HG03442 (cell line): Measurements from ENCODE around the gene CCDC59.
A peak's percentile ranks its signal among the peaks of the same experiment; 100 is the strongest.
"Not testable (repeated sequence)": the region's sequence is repeated elsewhere in the genome, so short reads cannot be mapped to it uniquely, and the experiment has no call there.

Experiments used
- ATAC-seq: cut with Tn5 transposase; IDR thresholded peaks from one replicate; pipeline ENCODE4 v1.9.1; 2021; ENCODE audit warnings: mild to moderate bottlenecking, moderate library complexity; ENCODE audit not compliant: unreplicated experiment

CCDC59 gene

GRCh38 chr12:82358200-82359114 is at the start of gene CCDC59, which contains the start of gene METTL25:
Gene CCDC59 (minus strand): TSS chr12:82358387. CDS start chr12:82358376, 11 bp downstream.
Gene METTL25 (plus strand): TSS chr12:82358529. CDS start chr12:82358566, 37 bp downstream.
- ATAC-seq: peak; percentile 91

- ATAC-seq: no peak
Measured at GRCh38 chr12:82407481-82407880, 49.3 kb upstream of the CCDC59 start.

- ATAC-seq: no peak
Measured at GRCh38 chr12:82406651-82407050, 48.5 kb upstream of the CCDC59 start.

GRCh38 chr12:82400819-82401218 is 42.6 kb upstream of the CCDC59 start:
- no peak for ATAC-seq

- no peak for ATAC-seq
Measured at GRCh38 chr12:82398879-82399278, 40.7 kb upstream of the CCDC59 start.

- peak; percentile 72 for ATAC-seq
Measured at GRCh38 chr12:82383930-82384552, 25.9 kb upstream of the CCDC59 start.

GRCh38 chr12:82378997-82379396 is 20.8 kb upstream of the CCDC59 start:
- no peak for ATAC-seq

- no peak for ATAC-seq
Measured at GRCh38 chr12:82375201-82375600, 17.0 kb upstream of the CCDC59 start.

- no peak for ATAC-seq
Measured at GRCh38 chr12:82366197-82366596, 8.0 kb upstream of the CCDC59 start.

- ATAC-seq: no peak
Measured at GRCh38 chr12:82363990-82364389, 5.8 kb upstream of the CCDC59 start.

GRCh38 chr12:82361461-82361915 is 3.3 kb upstream of the CCDC59 start:
- no peak for ATAC-seq

- ATAC-seq: not testable (repeated sequence)
Measured at GRCh38 chr12:82360834-82361233, 2.6 kb upstream of the CCDC59 start.

GRCh38 chr12:82359115-82359478 is 910 bp upstream of the CCDC59 start:
- ATAC-seq: peak; percentile 1

GRCh38 chr12:82357845-82358199 is 365 bp downstream of the CCDC59 start:
- ATAC-seq: no peak

GRCh38 chr12:82357340-82357739 is 847 bp downstream of the CCDC59 start:
- ATAC-seq: no peak

GRCh38 chr12:82351390-82351789 is 6.8 kb downstream of the CCDC59 start:
- no peak for ATAC-seq

GRCh38 chr12:82350161-82350560 is 8.0 kb downstream of the CCDC59 start:
- ATAC-seq: no peak

- ATAC-seq: no peak
Measured at GRCh38 chr12:82329508-82329907, 28.7 kb downstream of the CCDC59 start.

GRCh38 chr12:82327861-82328260 is 30.3 kb downstream of the CCDC59 start:
- no peak for ATAC-seq

- no peak for ATAC-seq
Measured at GRCh38 chr12:82326905-82327503, 31.2 kb downstream of the CCDC59 start.

- ATAC-seq: no peak
Measured at GRCh38 chr12:82325540-82326336, 32.4 kb downstream of the CCDC59 start.
